Bronchial epithelial cell (primary cell): ENCODE measurements around the gene CBY1. TPM values are rescaled to one million over a fixed set of nuclear protein-coding genes. Genes with fewer than 3 reads are reported as not detected.
A peak's percentile ranks its signal among the peaks of the same experiment; 100 is the strongest.

ENCODE experiments used
- DNase-seq: peaks from one replicate; pipeline ENCODE4 v3.0.0-alpha.2; 2010; ENCODE audit warnings: low read depth
- FAIRE-seq: peaks from 2 replicates; lab custom pipeline; 2011; peaks lifted over from hg19 to GRCh38; lab: Jason Lieb, UNC
- H3K27me3 ChIP-seq: 2 replicates; pipeline ENCODE4 v1.5.1; 2011; ENCODE audit warnings: low read length; ENCODE audit not compliant: control insufficient read depth, insufficient read depth
- H3K36me3 ChIP-seq: 2 replicates; pipeline ENCODE4 v1.5.1; 2011; ENCODE audit warnings: low read length; ENCODE audit not compliant: control insufficient read depth, insufficient read depth
- H3K4me3 ChIP-seq: 2 replicates; pipeline ENCODE4 v1.5.1; 2011; ENCODE audit warnings: mild to moderate bottlenecking, low read depth, low read length, control low read depth
- CTCF ChIP-seq: IDR thresholded peaks from 2 replicates; pipeline ENCODE4 v1.5.1; 2011; ENCODE audit warnings: mild to moderate bottlenecking, moderate library complexity, low read length, control low read depth, inconsistent platforms; ENCODE audit not compliant: insufficient read depth, severe bottlenecking
- total RNA-seq: library from RNA; depleted of rRNA; stranded (reverse); fragments of >200 nt; gene quantifications from 2 replicates; pipeline ENCODE4 v1.2.1, GENCODE V29; 2014

CBY1 gene
- total RNA-seq, 1 donor from 2014 or later, result 16.1 TPM

GRCh38 chr22:38696606-38697424 is 40.4 kb downstream of the CBY1 start:
- DNase-seq (peak; percentile 95), FAIRE-seq (no peak)
- Histone ChIP-seq H3K4me3 (no peak overlapping the region), H3K36me3 (peaks cover 8% of the 10 kb centered on the region), H3K27me3 (no peaks in the 10 kb centered on the region)
- TF ChIP-seq CTCF, result no peak

- no peak for TF ChIP-seq CTCF
- DNase-seq, result no peak
- H3K27me3 ChIP-seq, result no peaks in the 10 kb centered on the region
- FAIRE-seq, result no peak
- no peak overlapping the region for H3K4me3 ChIP-seq
- peaks cover 6% of the 10 kb centered on the region for H3K36me3 ChIP-seq
Measured at GRCh38 chr22:38697425-38698089, 41.1 kb downstream of the CBY1 start.

GRCh38 chr22:38698407-38699094 is 42.1 kb downstream of the CBY1 start:
- FAIRE-seq (no peak), DNase-seq (no peak)
- peak overlapping the region; percentile 85 for H3K4me3 ChIP-seq
- TF ChIP-seq CTCF, result no peak
- H3K36me3 ChIP-seq, result peaks cover 2% of the 10 kb centered on the region
- no peaks in the 10 kb centered on the region for H3K27me3 ChIP-seq

DNA sequence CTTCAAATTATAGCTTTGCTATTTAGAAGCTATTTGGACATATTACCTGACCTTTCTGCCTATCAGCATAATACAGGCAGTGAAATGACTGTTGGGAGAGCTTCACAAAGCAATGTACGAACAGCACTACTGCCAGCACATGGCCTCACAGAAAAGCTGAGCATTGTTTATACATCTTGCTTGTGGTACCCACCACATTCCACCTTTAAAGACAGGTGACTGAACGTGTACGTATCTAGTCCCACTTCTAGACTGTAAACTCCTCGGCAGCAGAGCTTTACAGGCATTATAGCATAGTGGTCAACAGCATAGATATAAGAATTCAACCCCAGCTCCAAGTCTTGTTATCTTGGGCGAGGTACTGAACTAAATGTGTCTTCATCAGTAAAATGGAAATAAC is 42.7 kb downstream of the CBY1 start:
- DNase-seq, result no peak
- H3K4me3 ChIP-seq, result peak overlapping the region; percentile 85
- FAIRE-seq, result no peak
- no peak for TF ChIP-seq CTCF
- peaks cover under 1% of the 10 kb centered on the region for H3K36me3 ChIP-seq
- H3K27me3 ChIP-seq, result no peaks in the 10 kb centered on the region

DNA sequence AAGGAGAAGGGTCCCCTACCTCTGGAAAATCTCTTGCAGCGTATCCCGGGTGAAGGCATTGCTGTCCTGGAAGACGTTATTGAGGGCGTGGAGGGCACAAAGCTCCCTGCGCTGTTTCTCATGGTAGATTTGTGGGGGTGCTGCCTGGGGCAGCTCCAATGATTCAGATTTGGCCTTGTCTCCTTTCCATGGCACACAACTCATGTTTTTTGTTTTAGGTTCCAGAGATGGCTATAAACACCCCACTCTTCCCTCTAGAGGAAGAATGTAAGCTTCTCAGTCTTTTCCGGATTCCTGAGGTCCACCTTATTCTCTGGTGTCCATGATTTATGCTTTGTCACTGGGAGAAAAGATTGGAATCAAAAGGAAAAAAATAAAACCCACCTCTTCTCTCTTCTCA is 43.3 kb downstream of the CBY1 start:
- Histone ChIP-seq H3K4me3 (peak overlapping the region; percentile 85), H3K27me3 (no peaks in the 10 kb centered on the region), H3K36me3 (no peaks in the 10 kb centered on the region)
- peak; percentile 49 for DNase-seq
- FAIRE-seq, result no peak
- TF ChIP-seq CTCF, result no peak
